ENCODE measurements around the gene TUBA8.
"Not testable (repeated sequence)": the region's sequence is repeated elsewhere in the genome, so short reads cannot be mapped to it uniquely, and the experiment has no call there.

The TUBA8 gene

GRCh38 chr22:18110194-18110953 is at the start of gene TUBA8:
TUBA8 (plus strand) TSS chr22:18110809; CDS start chr22:18110866, 57 bp downstream.
- no peak for DNase-seq

GRCh38 chr22:18062421-18062820 is 48.2 kb upstream of the TUBA8 start:
- DNase-seq: no peak

- no peak for DNase-seq
These were observed 47.3 kb upstream of the TUBA8 start for GRCh38 chr22:18063306-18063705.

GRCh38 chr22:18063715-18064114 is 46.9 kb upstream of the TUBA8 start:
- not testable (repeated sequence) for DNase-seq

GRCh38 chr22:18064636-18065035 is 46.0 kb upstream of the TUBA8 start:
- no peak for DNase-seq

GRCh38 chr22:18065256-18065655 is 45.4 kb upstream of the TUBA8 start:
- DNase-seq: no peak

GRCh38 chr22:18066181-18066859 is 44.3 kb upstream of the TUBA8 start:
- DNase-seq: no peak

GRCh38 chr22:18067121-18067520 is 43.5 kb upstream of the TUBA8 start:
- no peak for DNase-seq

GRCh38 chr22:18067548-18068341 is 42.9 kb upstream of the TUBA8 start:
- DNase-seq: no peak

- DNase-seq: no peak
These were observed 42.1 kb upstream of the TUBA8 start for GRCh38 chr22:18068381-18068988.

GRCh38 chr22:18069041-18069440 is 41.6 kb upstream of the TUBA8 start:
- no peak for DNase-seq

- DNase-seq: no peak
These were observed 40.6 kb upstream of the TUBA8 start for GRCh38 chr22:18070041-18070440.

- no peak for DNase-seq
These were observed 39.9 kb upstream of the TUBA8 start for GRCh38 chr22:18070556-18071306.

GRCh38 chr22:18071307-18071967 is 39.2 kb upstream of the TUBA8 start:
- DNase-seq: not testable (repeated sequence)

- no peak for DNase-seq
These were observed 38.7 kb upstream of the TUBA8 start for GRCh38 chr22:18071968-18072310.

GRCh38 chr22:18073467-18073866 is 37.1 kb upstream of the TUBA8 start:
- no peak for DNase-seq

GRCh38 chr22:18073927-18074326 is 36.7 kb upstream of the TUBA8 start:
- DNase-seq: not testable (repeated sequence)

GRCh38 chr22:18075101-18075719 is 35.4 kb upstream of the TUBA8 start:
- no peak for DNase-seq

- DNase-seq: peak; percentile 36
These were observed 34.7 kb upstream of the TUBA8 start for GRCh38 chr22:18075720-18076497.

- no peak for DNase-seq
These were observed 33.4 kb upstream of the TUBA8 start for GRCh38 chr22:18077087-18077638.
